Mesodermal cell (in vitro differentiated cells): Measurements from ENCODE around the gene ARL10.
A peak's percentile ranks its signal among the peaks of the same experiment; 100 is the strongest.

ENCODE experiments used
- H3K27ac ChIP-seq: 2 replicates; pipeline ENCODE4 v1.7.0; 2013; ENCODE audit warnings: mild to moderate bottlenecking, low read depth, low read length, moderate library complexity; ENCODE audit not compliant: severe bottlenecking
- H3K36me3 ChIP-seq: 2 replicates; pipeline ENCODE4 v1.7.1; 2013; ENCODE audit warnings: mild to moderate bottlenecking, low read length, moderate library complexity; ENCODE audit not compliant: control insufficient read depth, insufficient read depth
- H3K4me1 ChIP-seq: one replicate; pipeline ENCODE4 v1.7.1; 2013; ENCODE audit warnings: mild to moderate bottlenecking, low read length; ENCODE audit not compliant: insufficient read depth, control insufficient read depth, poor library complexity, severe bottlenecking
- H3K4me3 ChIP-seq: 2 replicates; pipeline ENCODE4 v1.7.0; 2013; ENCODE audit warnings: low read length, control low read depth, mild to moderate bottlenecking; ENCODE audit not compliant: insufficient read depth, poor library complexity, severe bottlenecking; ENCODE audit errors: extremely low read depth
- H3K9me3 ChIP-seq: 2 replicates; pipeline ENCODE4 v1.7.1; 2013; ENCODE audit warnings: mild to moderate bottlenecking, low read length, moderate library complexity; ENCODE audit not compliant: control insufficient read depth
- WGBS, 2 experiments: methylation state at CpG; one replicate each; pipeline ENCODE4 v1.1.5; 2013; ENCODE audit warnings: missing lambda C conversion rate in 2 of 2; ENCODE audit not compliant: insufficient coverage in 2 of 2; 5-methylcytosine and 5-hydroxymethylcytosine counted together

Gene ARL10

GRCh38 chr5:176364765-176365350 is 429 bp upstream of the ARL10 start:
- Histone ChIP-seq H3K36me3 (peaks cover 32% of the 10 kb centered on the region), H3K4me1 (peaks cover 5% of the 10 kb centered on the region), H3K4me3 (peak overlapping the region; percentile 87), H3K27ac (no peak overlapping the region), H3K9me3 (no peaks in the 10 kb centered on the region)
- WGBS, 2 experiments = 40 to 43% methylated on average over 17 to 24 of the region's 28 CpGs

- peak overlapping the region; percentile 87 for H3K4me3 ChIP-seq
- peaks cover 41% of the 10 kb centered on the region for H3K36me3 ChIP-seq
- peaks cover 4% of the 10 kb centered on the region for H3K4me1 ChIP-seq
- WGBS, 2 experiments = 33 to 34% methylated on average over 36 to 38 of the region's 38 CpGs
- no peaks in the 10 kb centered on the region for H3K9me3 ChIP-seq
- H3K27ac ChIP-seq = no peak overlapping the region
Measured at GRCh38 chr5:176366232-176366894, 1.1 kb downstream of the ARL10 start.

- 88 to 99% methylated on average over 6 to 10 of the region's 13 CpGs for WGBS, 2 experiments
- Histone ChIP-seq H3K27ac (no peak overlapping the region), H3K9me3 (no peaks in the 10 kb centered on the region), H3K4me3 (no peak overlapping the region), H3K36me3 (peaks cover 56% of the 10 kb centered on the region), H3K4me1 (peaks cover 4% of the 10 kb centered on the region)
Measured at GRCh38 chr5:176368726-176369125, 3.4 kb downstream of the ARL10 start.

- H3K36me3 ChIP-seq = peaks cover 60% of the 10 kb centered on the region
- no peak overlapping the region for H3K27ac ChIP-seq
- 93 to 95% methylated on average over 2 to 4 of the region's 8 CpGs for WGBS, 2 experiments
- H3K9me3 ChIP-seq = no peaks in the 10 kb centered on the region
- H3K4me3 ChIP-seq = no peak overlapping the region
- H3K4me1 ChIP-seq = peaks cover 4% of the 10 kb centered on the region
Measured at GRCh38 chr5:176369934-176370711, 4.8 kb downstream of the ARL10 start.

- no peaks in the 10 kb centered on the region for H3K9me3 ChIP-seq
- WGBS, 2 experiments = 96 to 98% methylated on average over 9 to 12 of the region's 13 CpGs
- no peak overlapping the region for H3K27ac ChIP-seq
- no peak overlapping the region for H3K4me3 ChIP-seq
- peaks cover 60% of the 10 kb centered on the region for H3K36me3 ChIP-seq
- no peaks in the 10 kb centered on the region for H3K4me1 ChIP-seq
Measured at GRCh38 chr5:176371621-176372539, 6.6 kb downstream of the ARL10 start.

GRCh38 chr5:176373100-176373818 is 8.0 kb downstream of the ARL10 start:
- WGBS, 2 experiments = 91 to 92% methylated on average over 6 of the region's 7 CpGs
- Histone ChIP-seq H3K36me3 (peaks cover 50% of the 10 kb centered on the region), H3K4me1 (no peaks in the 10 kb centered on the region), H3K27ac (no peak overlapping the region), H3K4me3 (no peak overlapping the region), H3K9me3 (no peaks in the 10 kb centered on the region)

- no peaks in the 10 kb centered on the region for H3K4me1 ChIP-seq
- H3K9me3 ChIP-seq = no peaks in the 10 kb centered on the region
- 87 to 93% methylated on average over 3 of the region's 3 CpGs for WGBS, 2 experiments
- H3K4me3 ChIP-seq = no peak overlapping the region
- peaks cover 57% of the 10 kb centered on the region for H3K36me3 ChIP-seq
- no peak overlapping the region for H3K27ac ChIP-seq
Measured at GRCh38 chr5:176379881-176380280, 14.6 kb downstream of the ARL10 start.

GRCh38 chr5:176381423-176381822 is 16.1 kb downstream of the ARL10 start:
- no peak overlapping the region for H3K4me3 ChIP-seq
- H3K36me3 ChIP-seq = peaks cover 69% of the 10 kb centered on the region
- no peak overlapping the region for H3K27ac ChIP-seq
- H3K4me1 ChIP-seq = peaks cover under 1% of the 10 kb centered on the region
- no peaks in the 10 kb centered on the region for H3K9me3 ChIP-seq
- 95 to 100% methylated on average over 2 to 3 of the region's 3 CpGs for WGBS, 2 experiments

GRCh38 chr5:176381979-176382378 is 16.7 kb downstream of the ARL10 start:
- H3K36me3 ChIP-seq = peaks cover 75% of the 10 kb centered on the region
- no peak overlapping the region for H3K4me3 ChIP-seq
- WGBS, 2 experiments = 97 to 100% methylated on average over 3 of the region's 3 CpGs
- no peaks in the 10 kb centered on the region for H3K9me3 ChIP-seq
- H3K4me1 ChIP-seq = peaks cover 4% of the 10 kb centered on the region
- H3K27ac ChIP-seq = no peak overlapping the region

- Histone ChIP-seq H3K4me3 (no peak overlapping the region), H3K27ac (no peak overlapping the region), H3K36me3 (peaks cover 76% of the 10 kb centered on the region), H3K9me3 (no peaks in the 10 kb centered on the region), H3K4me1 (peaks cover 4% of the 10 kb centered on the region)
- 93 to 100% methylated on average over 2 of the region's 3 CpGs for WGBS, 2 experiments
Measured at GRCh38 chr5:176382721-176383120, 17.4 kb downstream of the ARL10 start.
